CD4-positive, alpha-beta memory T cell (primary cell): ENCODE measurements around the gene SGK1. TPM values are rescaled to one million over a fixed set of nuclear protein-coding genes. Genes with fewer than 3 reads are reported as not detected.

Experiments
- CTCF ChIA-PET: fragments of 350-600 bp; sonication (Branson Sonifier 250); formaldehyde crosslinking; loops from one replicate; lab custom pipeline; 2021; ENCODE audit warnings: inconsistent platforms; ENCODE audit not compliant: partially characterized antibody; lab: Charles Lee
- POLR2A ChIA-PET: fragments of 350-600 bp; sonication (Branson Sonifier 250); formaldehyde crosslinking; loops from one replicate; lab custom pipeline; 2021; ENCODE audit not compliant: partially characterized antibody; lab: Charles Lee
- DNase-seq, 5 donors: peaks; one replicate each; pipeline versions ENCODE4 v3.0.0 to v3.0.0-alpha.2; 2020 to 2022; ENCODE audit warnings: mixed read lengths in 1 of 5
- H3K27ac ChIP-seq: one replicate; pipeline ENCODE4 v1.7.0; 2013; ENCODE audit warnings: low read depth, low read length
- H3K27me3 ChIP-seq: 2 replicates; pipeline ENCODE4 v1.7.0; 2013; ENCODE audit warnings: mild to moderate bottlenecking, low read length, moderate library complexity; ENCODE audit not compliant: insufficient read depth
- H3K36me3 ChIP-seq: 2 replicates; pipeline ENCODE4 v1.7.0; 2013; ENCODE audit warnings: mild to moderate bottlenecking, low read length, moderate library complexity; ENCODE audit not compliant: insufficient read depth
- H3K4me1 ChIP-seq: 2 replicates; pipeline ENCODE4 v1.7.0; 2013; ENCODE audit warnings: mild to moderate bottlenecking, low read length, moderate library complexity; ENCODE audit not compliant: insufficient read depth
- H3K4me3 ChIP-seq, 2 donors: one replicate each; pipeline ENCODE4 v1.7.0; 2013; ENCODE audit warnings: low read length in 2 of 2, mild to moderate bottlenecking in 1 of 2
- H3K9me3 ChIP-seq, 2 donors: one replicate each; pipeline ENCODE4 v1.7.0; 2013; ENCODE audit warnings: low read length in 2 of 2, control low read depth in 1 of 2; ENCODE audit not compliant: control insufficient read depth in 1 of 2
- H3K27ac Mint-ChIP-seq, 7 donors: one replicate each; pipeline ENCODE4 v1.8.0; 2020 to 2021; ENCODE audit warnings: mixed read lengths in 7 of 7, mild to moderate bottlenecking in 6 of 7, inconsistent platforms in 3 of 7, moderate library complexity in 3 of 7
- H3K27me3 Mint-ChIP-seq, 2 donors: one replicate each; pipeline ENCODE4 v1.8.0; 2020 to 2021; ENCODE audit warnings: mixed read lengths in 2 of 2
- H3K36me3 Mint-ChIP-seq, 2 donors: one replicate each; pipeline ENCODE4 v1.8.0; 2020 to 2021; ENCODE audit warnings: mixed read lengths in 2 of 2, inconsistent platforms in 1 of 2, mild to moderate bottlenecking in 1 of 2
- H3K4me1 Mint-ChIP-seq, 4 donors: one replicate each; pipeline ENCODE4 v1.8.0; 2020 to 2021; ENCODE audit warnings: mixed read lengths in 4 of 4, mild to moderate bottlenecking in 1 of 4
- H3K4me3 Mint-ChIP-seq, 8 donors: one replicate each; pipeline ENCODE4 v1.8.0; 2020 to 2021; ENCODE audit warnings: mixed read lengths in 8 of 8, mild to moderate bottlenecking in 7 of 8, moderate library complexity in 6 of 8, inconsistent platforms in 3 of 8
- H3K9me3 Mint-ChIP-seq, 8 donors: one replicate each; pipeline ENCODE4 v1.8.0; 2020 to 2021; ENCODE audit warnings: mixed read lengths in 8 of 8, mild to moderate bottlenecking in 5 of 8, inconsistent platforms in 3 of 8, moderate library complexity in 1 of 8
- intact Hi-C: fragments of 100-400 bp; cut with micrococcal nuclease; formaldehyde crosslinking; loops from one replicate; pipeline ENCODE4 v1.15.1; 2023
- polyA plus RNA-seq, 2 donors: library from polyadenylated mRNA; unstranded; fragments of 300-500 nt; fragmentation: Illumina TruSeq; gene quantifications; one replicate each; pipeline ENCODE4 v1.2.3, GENCODE V29; 2021
- total RNA-seq, 2 experiments: library from RNA; stranded (reverse); gene quantifications; one replicate each; pipeline ENCODE4 v1.2.3, GENCODE V29; 2021

SGK1 gene
- total RNA-seq, result 10 to 100 TPM; 14.3 to 16.0 TPM
- polyA plus RNA-seq, result 10 to 100 TPM in 1 of 2 donors, 1 to 10 TPM in 1; 5.8 to 46.9 TPM

GRCh38 chr6:134317471-134318131, at the start of gene SGK1:
TSS of gene SGK1 (minus strand) at chr6:134318112. CDS start at chr6:134317460, 652 bp downstream.
- Mint-ChIP-seq H3K9me3 (peaks cover 0 to 4% (median 0%) of the 10 kb centered on the region in 8 donors), H3K27ac (peak within 1 kb of the TSS in 4 of 7 donors; percentile 7 to 52 (median 21)), H3K4me3 (peak within 1 kb of the TSS; percentile 81 to 94 (median 90)), H3K27me3 (peaks cover 3 to 18% of the 10 kb centered on the region in 2 donors), H3K4me1 (peaks cover 9 to 17% (median 14%) of the 10 kb centered on the region in 4 donors), H3K36me3 (no peaks in the 10 kb centered on the region)
- peaks cover 4% of the 10 kb centered on the region for H3K4me1 ChIP-seq
- intact Hi-C loops, result loop anchor here (1.0 kb wide), 1 partner anchor 139 kb away; no protein-coding TSS in a partner anchor
- H3K27me3 ChIP-seq, result no peaks in the 10 kb centered on the region
- ChIA-PET POLR2A (interaction anchor here (1.3 kb wide), 1 partner anchor 69 kb away, joined by 5 read pairs; no protein-coding TSS in a partner anchor), CTCF (interaction anchor here (0.6 to 1.1 kb wide), 3 partner anchors 10 to 562 kb away, joined by 3 to 4 read pairs (median 3); no protein-coding TSS in a partner anchor)
- peak within 1 kb of the TSS; percentile 24 to 37 for H3K4me3 ChIP-seq
- H3K9me3 ChIP-seq, result no peaks in the 10 kb centered on the region
- DNase-seq, result peak in 4 of 5 donors; percentile 16 to 26 (median 22)
- H3K36me3 ChIP-seq, result no peaks in the 10 kb centered on the region
- H3K27ac ChIP-seq, result no peak within 1 kb of the TSS

DNA sequence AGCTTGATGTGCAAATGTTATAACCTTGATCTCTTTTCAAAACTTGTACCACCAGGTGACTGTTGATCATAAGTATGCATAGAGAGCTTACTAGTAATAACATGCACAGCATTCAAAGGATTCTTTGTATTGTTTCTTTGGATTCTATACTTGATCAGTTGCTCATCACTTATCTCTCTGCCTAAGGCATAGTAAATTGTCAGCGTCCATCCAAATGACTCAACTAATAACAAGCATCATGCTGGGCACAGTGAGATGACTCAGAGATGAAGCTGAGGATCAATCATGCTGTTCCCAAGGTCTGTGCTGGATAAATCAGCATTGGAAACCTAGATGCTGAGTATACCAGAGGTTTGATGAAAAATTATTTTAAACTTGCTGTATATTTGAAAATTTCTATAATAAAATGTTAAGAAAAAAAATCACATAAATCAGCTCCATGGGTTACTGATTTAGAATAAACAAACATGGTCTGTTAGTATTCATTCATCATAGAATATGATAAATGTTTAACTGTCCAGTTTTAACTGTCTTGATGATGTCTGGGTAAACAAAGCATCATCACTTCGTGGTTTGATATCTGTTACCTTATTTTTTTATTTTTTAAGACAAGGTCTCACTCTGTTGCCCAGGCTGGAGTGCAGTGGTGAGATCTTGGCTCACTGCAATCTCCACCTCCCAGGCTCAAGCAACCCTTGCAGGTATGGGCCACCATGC, 45.6 kb upstream of the SGK1 start:
- Histone ChIP-seq H3K4me1 (no peaks in the 10 kb centered on the region), H3K27ac (no peak overlapping the region), H3K27me3 (no peaks in the 10 kb centered on the region), H3K36me3 (no peaks in the 10 kb centered on the region), H3K4me3 (no peak overlapping the region), H3K9me3 (no peaks in the 10 kb centered on the region)
- ChIA-PET CTCF (interaction anchor here (1.3 kb wide), 1 partner anchor 11 kb away, joined by 5 read pairs; no protein-coding TSS in a partner anchor), POLR2A (interaction anchor here (0.9 kb wide), 1 partner anchor 8 kb away, joined by 3 read pairs; no protein-coding TSS in a partner anchor)
- Mint-ChIP-seq H3K4me3 (no peak overlapping the region), H3K36me3 (no peaks in the 10 kb centered on the region), H3K4me1 (no peaks in the 10 kb centered on the region), H3K27me3 (no peaks in the 10 kb centered on the region), H3K27ac (no peak overlapping the region), H3K9me3 (no peaks in the 10 kb centered on the region)
- intact Hi-C loops, result no loop called here
- DNase-seq, result no peak

DNA sequence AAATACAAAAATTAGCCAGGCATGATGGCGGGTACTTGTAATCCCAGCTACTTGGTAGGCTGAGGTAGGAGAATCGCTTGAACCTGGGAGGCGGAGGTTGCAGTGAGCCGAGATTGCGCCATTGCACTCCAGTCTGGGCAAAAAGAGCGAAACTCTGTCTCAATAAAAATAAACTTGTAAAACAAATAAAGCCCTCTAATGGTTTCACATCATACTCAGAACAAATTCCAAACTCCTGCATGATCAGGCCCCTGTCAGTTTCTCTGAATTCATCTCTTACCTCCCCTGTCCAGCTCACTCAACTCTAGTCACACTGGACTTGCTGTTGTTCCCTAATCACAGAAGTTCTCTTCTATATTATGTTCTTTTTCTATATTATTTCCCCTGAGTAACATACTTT, 43.1 kb upstream of the SGK1 start:
- intact Hi-C loops, result no loop called here

DNA sequence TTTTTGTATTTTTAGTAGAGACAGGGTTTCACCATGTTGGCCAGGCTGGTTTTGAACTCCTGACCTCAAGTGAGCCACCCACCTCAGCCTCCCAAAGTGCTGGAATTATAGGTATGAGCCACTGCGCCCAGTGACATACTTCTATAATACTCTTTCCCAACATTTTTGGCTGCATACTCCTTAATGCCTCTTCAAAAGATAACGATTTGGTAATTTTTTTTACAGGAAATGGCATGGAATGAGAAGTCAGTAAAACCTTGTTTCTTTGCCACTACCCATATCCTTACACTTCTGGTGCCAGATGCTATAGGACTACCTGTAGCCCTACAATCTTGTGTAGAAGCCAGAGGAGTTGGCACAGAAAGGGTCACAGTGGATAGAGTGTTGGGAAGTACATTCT, 41.4 kb upstream of the SGK1 start:
- Mint-ChIP-seq H3K36me3 (peaks cover 0 to 8% of the 10 kb centered on the region in 2 donors), H3K27ac (no peak overlapping the region), H3K4me1 (no peaks in the 10 kb centered on the region), H3K4me3 (no peak overlapping the region), H3K9me3 (peaks cover 3 to 23% (median 14%) of the 10 kb centered on the region in 8 donors), H3K27me3 (no peaks in the 10 kb centered on the region)
- intact Hi-C loops, result no loop called here
- no peaks in the 10 kb centered on the region for H3K9me3 ChIP-seq
- H3K4me1 ChIP-seq, result no peaks in the 10 kb centered on the region
- ChIA-PET CTCF (no interaction called here), POLR2A (no interaction called here)
- no peak overlapping the region for H3K4me3 ChIP-seq
- no peak for DNase-seq
- no peaks in the 10 kb centered on the region for H3K36me3 ChIP-seq
- H3K27me3 ChIP-seq, result no peaks in the 10 kb centered on the region
- no peak overlapping the region for H3K27ac ChIP-seq

More for the DNA sequence above, 43.1 kb upstream of the SGK1 start:
- Histone ChIP-seq H3K27me3 (no peaks in the 10 kb centered on the region), H3K4me3 (no peak overlapping the region), H3K4me1 (no peaks in the 10 kb centered on the region), H3K27ac (no peak overlapping the region), H3K9me3 (no peaks in the 10 kb centered on the region), H3K36me3 (no peaks in the 10 kb centered on the region)
- ChIA-PET POLR2A (no interaction called here), CTCF (interaction anchor here (1.3 kb wide), 1 partner anchor 17 kb away, joined by 4 read pairs; no protein-coding TSS in a partner anchor)
- H3K4me3 Mint-ChIP-seq, result no peak overlapping the region
- DNase-seq, result no peak
- H3K27ac Mint-ChIP-seq, result no peak overlapping the region
- H3K27me3 Mint-ChIP-seq, result no peaks in the 10 kb centered on the region
- no peaks in the 10 kb centered on the region for H3K4me1 Mint-ChIP-seq
- peaks cover 0 to 8% of the 10 kb centered on the region in 2 donors for H3K36me3 Mint-ChIP-seq
- H3K9me3 Mint-ChIP-seq, result peaks cover 0 to 14% (median 8%) of the 10 kb centered on the region in 8 donors

DNA sequence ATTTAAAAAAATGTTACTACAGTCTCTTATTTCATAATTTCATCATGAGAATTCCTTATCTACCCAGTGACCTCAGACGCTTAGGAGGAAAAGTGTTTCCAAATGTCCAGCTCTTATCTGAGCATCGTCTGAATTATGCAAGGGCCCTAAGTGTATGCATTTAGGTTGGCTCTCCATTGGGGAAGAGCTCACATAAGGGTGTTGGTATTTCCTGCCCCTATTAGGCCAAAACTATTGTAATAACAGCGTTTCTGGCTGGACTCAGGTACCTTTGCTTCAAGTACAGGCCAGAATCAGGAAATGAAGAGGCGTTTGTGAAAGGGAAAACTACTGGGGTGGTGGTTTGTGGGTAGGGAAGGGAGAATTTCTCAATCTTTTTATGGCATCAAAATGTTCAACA, 40.4 kb upstream of the SGK1 start:
- Histone ChIP-seq H3K27me3 (no peaks in the 10 kb centered on the region), H3K4me3 (no peak overlapping the region), H3K36me3 (no peaks in the 10 kb centered on the region), H3K4me1 (no peaks in the 10 kb centered on the region), H3K27ac (no peak overlapping the region), H3K9me3 (no peaks in the 10 kb centered on the region)
- intact Hi-C loops, result no loop called here
- ChIA-PET CTCF (no interaction called here), POLR2A (no interaction called here)
- Mint-ChIP-seq H3K36me3 (peaks cover 0 to 8% of the 10 kb centered on the region in 2 donors), H3K4me1 (peaks cover 0 to 7% (median 2%) of the 10 kb centered on the region in 4 donors), H3K9me3 (peaks cover 3 to 23% (median 14%) of the 10 kb centered on the region in 8 donors), H3K4me3 (no peak overlapping the region), H3K27me3 (no peaks in the 10 kb centered on the region), H3K27ac (peak overlapping the region in 1 of 7 donors; percentile 86)
- no peak for DNase-seq

DNA sequence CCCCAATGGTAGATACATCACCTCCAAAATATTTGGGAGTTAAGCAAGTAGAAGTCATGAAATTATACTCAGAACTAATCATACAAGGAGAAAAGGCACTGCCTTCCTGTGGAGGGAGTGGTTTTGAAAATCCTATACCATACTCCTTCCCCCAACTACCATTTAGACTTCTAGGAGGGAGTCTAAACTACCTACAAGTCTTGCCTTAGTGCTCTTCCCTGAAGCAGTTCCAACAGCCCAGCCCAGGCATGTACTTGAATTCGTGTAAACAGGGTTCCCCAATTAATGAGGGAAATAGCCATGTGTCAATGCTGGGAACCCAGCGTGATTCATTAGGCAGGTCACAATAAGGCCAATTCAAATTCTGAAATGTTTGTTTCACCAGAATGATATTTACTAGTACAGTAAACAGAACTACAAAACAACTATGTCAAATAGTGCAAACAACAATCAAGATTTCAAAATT, 39.1 kb upstream of the SGK1 start:
- Mint-ChIP-seq H3K36me3 (peaks cover 0 to 8% of the 10 kb centered on the region in 2 donors), H3K4me3 (no peak overlapping the region), H3K27ac (no peak overlapping the region), H3K27me3 (no peaks in the 10 kb centered on the region), H3K9me3 (peaks cover 3 to 23% (median 14%) of the 10 kb centered on the region in 8 donors), H3K4me1 (peaks cover 8 to 17% (median 8%) of the 10 kb centered on the region in 4 donors)
- Histone ChIP-seq H3K4me1 (peaks cover 7% of the 10 kb centered on the region), H3K4me3 (no peak overlapping the region), H3K27ac (no peak overlapping the region), H3K9me3 (no peaks in the 10 kb centered on the region), H3K27me3 (no peaks in the 10 kb centered on the region), H3K36me3 (no peaks in the 10 kb centered on the region)
- CTCF ChIA-PET, result no interaction called here
- intact Hi-C loops, result no loop called here
- no peak for DNase-seq
- POLR2A ChIA-PET, result no interaction called here

DNA sequence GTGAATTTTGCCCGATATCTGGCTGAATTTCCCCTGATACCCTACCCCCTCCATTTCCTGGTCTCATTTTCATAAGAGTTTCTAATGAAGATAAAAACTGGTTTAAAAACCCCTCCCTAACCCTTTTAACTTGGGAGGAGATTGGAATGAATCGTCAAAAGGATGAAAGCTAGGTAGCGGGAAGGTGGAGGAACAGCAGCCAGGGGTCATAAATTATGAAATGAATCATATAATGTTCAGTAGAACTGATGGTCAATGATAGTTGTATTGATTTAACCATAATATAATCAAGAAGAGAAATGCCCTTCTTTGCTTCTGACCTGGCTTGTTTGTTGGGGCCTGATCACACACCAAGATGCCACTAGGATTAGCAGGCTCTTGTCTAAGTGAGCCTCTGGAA, 38.5 kb upstream of the SGK1 start:
- Histone ChIP-seq H3K4me1 (peaks cover 12% of the 10 kb centered on the region), H3K9me3 (no peaks in the 10 kb centered on the region), H3K27me3 (no peaks in the 10 kb centered on the region), H3K36me3 (no peaks in the 10 kb centered on the region), H3K4me3 (no peak overlapping the region), H3K27ac (no peak overlapping the region)
- Mint-ChIP-seq H3K27me3 (no peaks in the 10 kb centered on the region), H3K36me3 (peaks cover 0 to 8% of the 10 kb centered on the region in 2 donors), H3K4me3 (no peak overlapping the region), H3K9me3 (peaks cover 3 to 23% (median 14%) of the 10 kb centered on the region in 8 donors), H3K27ac (no peak overlapping the region), H3K4me1 (peaks cover 13 to 23% (median 15%) of the 10 kb centered on the region in 4 donors)
- DNase-seq, result no peak
- ChIA-PET POLR2A (no interaction called here), CTCF (no interaction called here)
- intact Hi-C loops, result no loop called here
